Activated CD4-positive, alpha-beta T cell treated with anti-CD3 and anti-CD28 coated beads, Interleukin-2, amount 10 ng/mL, durations not matched to agents 24 days and 14 days (primary cell): Measurements from ENCODE around the gene NKAIN2. TPM values are rescaled to one million over a fixed set of nuclear protein-coding genes. Genes with fewer than 3 reads are reported as not detected.

ENCODE experiments used
- DNase-seq: peaks from one replicate; pipeline ENCODE4 v3.0.0; 2022
- H3K27ac Mint-ChIP-seq: one replicate; pipeline ENCODE4 v1.8.0; 2022; ENCODE audit warnings: mild to moderate bottlenecking, mixed read lengths
- H3K27me3 Mint-ChIP-seq: one replicate; pipeline ENCODE4 v1.8.0; 2022; ENCODE audit warnings: mixed read lengths
- H3K36me3 Mint-ChIP-seq: one replicate; pipeline ENCODE4 v1.8.0; 2022; ENCODE audit warnings: low read depth, mild to moderate bottlenecking, mixed read lengths
- H3K4me1 Mint-ChIP-seq: one replicate; pipeline ENCODE4 v1.8.0; 2021; ENCODE audit warnings: mixed read lengths
- H3K4me3 Mint-ChIP-seq: one replicate; pipeline ENCODE4 v1.8.0; 2022; ENCODE audit warnings: mild to moderate bottlenecking, moderate library complexity, mixed read lengths
- H3K9me3 Mint-ChIP-seq: one replicate; pipeline ENCODE4 v1.8.0; 2021; ENCODE audit warnings: mixed read lengths
- intact Hi-C: fragments of 100-400 bp; cut with micrococcal nuclease; formaldehyde crosslinking; loops from one replicate; pipeline ENCODE4 v1.15.1; 2023
- total RNA-seq: library from RNA; stranded (reverse); gene quantifications from 2 replicates; pipeline ENCODE4 v1.2.3, GENCODE V29; 2022

Gene NKAIN2
- total RNA-seq, 1 donor from 2014 or later: not detected

GRCh38 chr6:124769811-124770544 lies 966.3 kb downstream of the NKAIN2 start:
- no peak overlapping the region for H3K27ac Mint-ChIP-seq
- H3K36me3 Mint-ChIP-seq: no peaks in the 10 kb centered on the region
- H3K9me3 Mint-ChIP-seq: no peaks in the 10 kb centered on the region
- H3K4me1 Mint-ChIP-seq: no peaks in the 10 kb centered on the region
- no peak overlapping the region for H3K4me3 Mint-ChIP-seq
- no peaks in the 10 kb centered on the region for H3K27me3 Mint-ChIP-seq
- intact Hi-C loops: no loop called here
- DNase-seq: no peak

- intact Hi-C loops: no loop called here
- H3K36me3 Mint-ChIP-seq: no peaks in the 10 kb centered on the region
- H3K4me3 Mint-ChIP-seq: no peak overlapping the region
- H3K4me1 Mint-ChIP-seq: no peaks in the 10 kb centered on the region
- no peaks in the 10 kb centered on the region for H3K27me3 Mint-ChIP-seq
- no peaks in the 10 kb centered on the region for H3K9me3 Mint-ChIP-seq
- H3K27ac Mint-ChIP-seq: no peak overlapping the region
- DNase-seq: no peak
These were observed 967.1 kb downstream of the NKAIN2 start for GRCh38 chr6:124770784-124771183.

- Mint-ChIP-seq H3K36me3 (no peaks in the 10 kb centered on the region), H3K9me3 (no peaks in the 10 kb centered on the region), H3K27me3 (no peaks in the 10 kb centered on the region), H3K27ac (no peak overlapping the region), H3K4me1 (no peaks in the 10 kb centered on the region), H3K4me3 (no peak overlapping the region)
- no peak for DNase-seq
- intact Hi-C loops: no loop called here
These were observed 969.2 kb downstream of the NKAIN2 start for GRCh38 chr6:124772733-124773319.

DNA sequence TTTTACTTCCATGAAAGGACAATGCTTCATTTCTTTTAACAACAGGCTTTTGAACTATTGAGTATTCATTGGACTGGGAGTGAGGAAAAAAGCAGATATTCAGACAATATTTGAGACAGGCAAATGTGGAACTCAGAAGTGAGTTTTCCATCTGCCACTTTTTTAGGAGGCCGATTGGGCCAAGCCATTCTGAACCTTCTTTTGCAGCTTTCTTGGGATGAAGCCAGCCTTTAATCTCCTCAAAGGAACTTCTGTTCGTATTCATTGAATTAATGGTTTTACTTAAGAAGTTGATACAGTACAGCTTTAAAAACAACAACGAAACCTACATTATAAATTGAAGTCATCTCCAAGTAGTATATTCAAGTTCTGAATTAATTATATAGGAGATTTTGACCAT lies 971.5 kb downstream of the NKAIN2 start:
- Mint-ChIP-seq H3K9me3 (no peaks in the 10 kb centered on the region), H3K27ac (no peak overlapping the region), H3K27me3 (no peaks in the 10 kb centered on the region), H3K4me3 (no peak overlapping the region), H3K36me3 (no peaks in the 10 kb centered on the region), H3K4me1 (no peaks in the 10 kb centered on the region)
- no peak for DNase-seq
- intact Hi-C loops: no loop called here

- no peaks in the 10 kb centered on the region for H3K9me3 Mint-ChIP-seq
- DNase-seq: no peak
- H3K36me3 Mint-ChIP-seq: no peaks in the 10 kb centered on the region
- intact Hi-C loops: no loop called here
- no peak overlapping the region for H3K27ac Mint-ChIP-seq
- H3K4me1 Mint-ChIP-seq: no peaks in the 10 kb centered on the region
- no peaks in the 10 kb centered on the region for H3K27me3 Mint-ChIP-seq
- no peak overlapping the region for H3K4me3 Mint-ChIP-seq
These were observed 974.2 kb downstream of the NKAIN2 start for GRCh38 chr6:124777863-124778262.

DNA sequence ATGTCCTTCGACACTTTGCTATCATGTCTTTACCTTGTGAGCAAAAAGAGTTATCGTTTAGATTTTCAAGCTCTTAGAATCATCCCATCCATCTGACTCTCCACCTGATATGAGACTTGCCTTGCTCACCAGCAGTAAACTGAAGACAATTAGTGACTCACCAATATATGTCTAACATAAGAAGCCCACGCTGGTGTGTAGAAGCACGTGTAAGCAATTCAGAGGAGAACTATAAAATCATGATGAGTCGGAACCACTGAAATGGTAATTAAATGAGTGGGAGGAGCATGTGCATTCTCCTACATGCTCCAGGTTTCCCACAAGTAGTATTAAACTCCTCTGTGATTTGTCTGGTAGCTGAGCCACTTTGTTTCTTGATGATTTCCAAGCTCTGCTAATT lies 977.0 kb downstream of the NKAIN2 start:
- no peak overlapping the region for H3K27ac Mint-ChIP-seq
- H3K27me3 Mint-ChIP-seq: no peaks in the 10 kb centered on the region

GRCh38 chr6:124783344-124783743 lies 979.7 kb downstream of the NKAIN2 start:
- no peak for DNase-seq
- Mint-ChIP-seq H3K9me3 (no peaks in the 10 kb centered on the region), H3K27ac (no peak overlapping the region), H3K27me3 (no peaks in the 10 kb centered on the region), H3K36me3 (no peaks in the 10 kb centered on the region), H3K4me1 (no peaks in the 10 kb centered on the region), H3K4me3 (no peak overlapping the region)
- intact Hi-C loops: no loop called here

More for the DNA sequence above, 977.0 kb downstream of the NKAIN2 start:
- intact Hi-C loops: no loop called here
- H3K4me1 Mint-ChIP-seq: no peaks in the 10 kb centered on the region
- no peak overlapping the region for H3K4me3 Mint-ChIP-seq
- no peak for DNase-seq
- H3K36me3 Mint-ChIP-seq: no peaks in the 10 kb centered on the region
- H3K9me3 Mint-ChIP-seq: no peaks in the 10 kb centered on the region

- DNase-seq: no peak
- no peak overlapping the region for H3K4me3 Mint-ChIP-seq
- no peaks in the 10 kb centered on the region for H3K27me3 Mint-ChIP-seq
- no peaks in the 10 kb centered on the region for H3K36me3 Mint-ChIP-seq
- no peaks in the 10 kb centered on the region for H3K9me3 Mint-ChIP-seq
- intact Hi-C loops: no loop called here
- H3K4me1 Mint-ChIP-seq: no peaks in the 10 kb centered on the region
- H3K27ac Mint-ChIP-seq: no peak overlapping the region
These were observed 987.5 kb downstream of the NKAIN2 start for GRCh38 chr6:124791156-124791555.

DNA sequence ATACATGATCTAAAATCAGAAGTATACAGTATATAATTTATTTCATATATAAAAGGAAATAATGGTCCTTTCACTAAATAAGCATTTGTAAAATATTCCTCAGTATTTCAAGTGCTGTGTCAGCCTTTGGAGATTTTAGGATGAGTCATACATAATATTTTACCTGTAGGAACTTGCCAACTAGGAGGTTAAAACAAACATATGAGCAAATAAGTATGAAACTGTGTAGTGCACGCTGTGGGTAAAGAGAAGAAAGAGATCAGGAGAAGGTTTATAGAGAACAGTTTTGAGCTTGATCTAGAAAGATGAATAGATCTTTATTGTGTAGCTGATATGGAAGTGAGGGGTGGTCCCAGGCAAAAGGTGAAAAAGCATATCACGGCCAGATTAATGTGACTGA lies 988.7 kb downstream of the NKAIN2 start:
- Mint-ChIP-seq H3K36me3 (no peaks in the 10 kb centered on the region), H3K4me3 (no peak overlapping the region), H3K4me1 (no peaks in the 10 kb centered on the region), H3K9me3 (no peaks in the 10 kb centered on the region), H3K27ac (no peak overlapping the region), H3K27me3 (no peaks in the 10 kb centered on the region)
- intact Hi-C loops: no loop called here
- no peak for DNase-seq

DNA sequence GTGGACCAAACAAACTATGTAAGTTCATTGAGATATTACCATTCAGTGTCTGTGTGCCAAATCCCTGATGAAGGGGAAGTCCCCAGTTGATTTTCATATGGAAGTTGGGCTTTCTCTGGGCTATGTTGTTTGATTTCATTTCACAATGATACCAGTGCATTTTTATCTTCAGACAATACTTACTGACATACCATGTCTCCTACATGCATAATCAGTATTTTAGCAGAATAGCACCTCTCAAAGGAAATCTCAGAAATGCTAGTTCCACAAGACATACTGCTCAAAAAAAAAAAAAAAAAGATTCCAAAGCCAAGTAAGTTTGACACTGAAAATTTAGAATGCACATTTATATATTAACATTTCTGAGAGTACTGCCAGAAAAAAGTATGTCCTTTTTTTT lies 989.7 kb downstream of the NKAIN2 start:
- Mint-ChIP-seq H3K36me3 (no peaks in the 10 kb centered on the region), H3K4me3 (no peak overlapping the region), H3K9me3 (no peaks in the 10 kb centered on the region), H3K4me1 (no peaks in the 10 kb centered on the region), H3K27ac (no peak overlapping the region), H3K27me3 (no peaks in the 10 kb centered on the region)
- intact Hi-C loops: no loop called here
- no peak for DNase-seq

- intact Hi-C loops: no loop called here
- H3K4me3 Mint-ChIP-seq: no peak overlapping the region
- H3K9me3 Mint-ChIP-seq: no peaks in the 10 kb centered on the region
- no peaks in the 10 kb centered on the region for H3K4me1 Mint-ChIP-seq
- no peaks in the 10 kb centered on the region for H3K27me3 Mint-ChIP-seq
- H3K27ac Mint-ChIP-seq: no peak overlapping the region
- no peaks in the 10 kb centered on the region for H3K36me3 Mint-ChIP-seq
- no peak for DNase-seq
These were observed 992.2 kb downstream of the NKAIN2 start for GRCh38 chr6:124795643-124796463.

DNA sequence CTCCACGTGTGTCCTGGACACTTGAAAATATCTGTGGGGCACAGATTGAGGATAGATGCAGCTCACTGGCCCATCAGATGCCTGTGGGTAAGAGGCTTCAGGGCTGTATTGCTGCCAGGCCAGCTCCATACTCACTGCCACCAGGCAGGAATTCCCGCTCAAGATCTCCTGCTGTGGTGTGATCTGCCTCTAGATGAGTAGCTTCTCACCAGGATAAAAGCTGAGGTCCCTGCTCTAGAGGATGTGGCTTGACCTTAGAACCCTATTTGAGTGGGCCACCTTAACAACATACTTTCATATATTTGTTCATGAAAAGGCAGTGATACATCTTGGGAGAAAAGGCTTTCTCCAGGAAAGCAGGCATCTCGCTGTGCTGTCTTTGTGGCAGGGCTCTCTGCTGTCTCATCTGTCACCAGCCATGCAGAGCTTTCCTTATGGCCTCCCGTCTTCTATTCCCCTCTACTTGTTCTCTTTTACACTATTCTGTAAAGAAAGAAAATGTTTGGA lies 992.9 kb downstream of the NKAIN2 start:
- H3K36me3 Mint-ChIP-seq: no peaks in the 10 kb centered on the region
- H3K4me3 Mint-ChIP-seq: no peak overlapping the region
- intact Hi-C loops: no loop called here
- no peaks in the 10 kb centered on the region for H3K4me1 Mint-ChIP-seq
- no peak for DNase-seq
- H3K27ac Mint-ChIP-seq: no peak overlapping the region
- no peaks in the 10 kb centered on the region for H3K27me3 Mint-ChIP-seq
- H3K9me3 Mint-ChIP-seq: no peaks in the 10 kb centered on the region

DNA sequence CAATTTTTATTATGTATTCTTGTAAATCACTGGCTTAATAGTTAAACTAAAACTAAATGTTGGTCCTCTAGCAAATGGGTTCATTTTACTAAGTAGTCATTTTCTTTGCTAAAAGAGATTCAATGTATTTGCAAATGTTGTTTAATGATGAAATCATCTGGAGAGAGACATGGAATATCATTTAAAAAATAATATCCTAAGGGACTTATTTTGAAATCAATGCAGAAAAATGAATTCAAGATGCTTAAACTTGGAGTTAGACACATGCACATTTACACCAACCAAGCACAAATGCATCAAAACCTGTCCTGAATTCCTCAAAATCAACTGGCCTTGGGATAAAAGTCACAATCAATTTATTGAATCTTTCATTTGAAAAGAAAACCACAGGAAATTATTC lies 993.6 kb downstream of the NKAIN2 start:
- H3K27me3 Mint-ChIP-seq: no peaks in the 10 kb centered on the region
- no peak overlapping the region for H3K27ac Mint-ChIP-seq
- no peaks in the 10 kb centered on the region for H3K9me3 Mint-ChIP-seq
- H3K4me3 Mint-ChIP-seq: no peak overlapping the region
- intact Hi-C loops: no loop called here
- no peak for DNase-seq
- no peaks in the 10 kb centered on the region for H3K36me3 Mint-ChIP-seq
- no peaks in the 10 kb centered on the region for H3K4me1 Mint-ChIP-seq

DNA sequence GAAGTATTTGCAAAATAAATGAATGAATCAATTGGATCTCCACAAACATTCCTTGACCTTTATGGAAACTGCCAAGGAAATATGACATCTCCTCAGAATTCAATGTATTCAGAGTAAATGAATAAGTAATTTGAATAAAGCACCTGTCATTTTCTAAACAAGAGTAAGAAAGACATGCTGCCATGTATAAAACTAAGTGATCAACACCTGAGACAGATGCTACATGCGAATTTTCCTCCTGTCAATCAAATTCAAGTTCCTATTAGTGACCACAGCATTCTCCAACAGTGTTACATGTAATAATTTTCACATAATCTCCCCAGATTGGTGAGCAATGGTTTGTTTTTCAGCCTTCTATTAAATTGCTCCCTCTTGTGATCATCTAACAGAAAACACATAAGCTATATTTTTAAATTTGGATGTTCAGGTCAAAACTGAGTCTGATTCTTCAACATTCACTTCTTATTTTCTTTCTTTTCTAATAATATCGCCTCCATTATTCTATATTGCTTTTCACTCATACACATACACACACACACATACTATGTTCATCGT lies 995.4 kb downstream of the NKAIN2 start:
- Mint-ChIP-seq H3K9me3 (no peaks in the 10 kb centered on the region), H3K4me1 (no peaks in the 10 kb centered on the region), H3K36me3 (no peaks in the 10 kb centered on the region), H3K4me3 (no peak overlapping the region), H3K27ac (no peak overlapping the region), H3K27me3 (no peaks in the 10 kb centered on the region)
- intact Hi-C loops: no loop called here
- DNase-seq: no peak
